ENCODE results near the gene CCR6. TPM values are rescaled to one million over a fixed set of nuclear protein-coding genes. Genes with fewer than 3 reads are reported as not detected.
A peak's percentile ranks its signal among the peaks of the same experiment; 100 is the strongest.

The CCR6 gene
- total RNA-seq, 4 donors from 2014 or later = not detected

DNA sequence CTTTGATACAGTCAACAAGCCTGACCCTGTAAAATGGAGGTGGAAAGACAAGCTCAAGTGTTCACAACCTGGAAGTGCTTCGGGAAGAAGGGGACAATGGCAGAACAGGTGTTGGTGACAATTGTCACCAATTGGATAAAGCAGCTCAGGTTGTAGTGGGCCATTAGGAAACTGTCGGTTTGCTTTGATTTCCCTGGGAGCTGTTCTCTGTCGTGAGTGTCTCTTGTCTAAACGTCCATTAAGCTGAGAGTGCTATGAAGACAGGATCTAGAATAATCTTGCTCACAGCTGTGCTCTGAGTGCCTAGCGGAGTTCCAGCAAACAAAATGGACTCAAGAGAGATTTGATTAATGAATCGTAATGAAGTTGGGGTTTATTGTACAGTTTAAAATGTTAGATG lies 15.0 kb downstream of the CCR6 start:
- Histone ChIP-seq H3K27me3 (no peaks in the 10 kb centered on the region), H3K27ac (no peak overlapping the region), H3K4me3 (no peak overlapping the region), H3K9me3 (no peaks in the 10 kb centered on the region), H3K4me1 (no peaks in the 10 kb centered on the region), H3K36me3 (no peaks in the 10 kb centered on the region)
- TF ChIP-seq, protein P1, sequence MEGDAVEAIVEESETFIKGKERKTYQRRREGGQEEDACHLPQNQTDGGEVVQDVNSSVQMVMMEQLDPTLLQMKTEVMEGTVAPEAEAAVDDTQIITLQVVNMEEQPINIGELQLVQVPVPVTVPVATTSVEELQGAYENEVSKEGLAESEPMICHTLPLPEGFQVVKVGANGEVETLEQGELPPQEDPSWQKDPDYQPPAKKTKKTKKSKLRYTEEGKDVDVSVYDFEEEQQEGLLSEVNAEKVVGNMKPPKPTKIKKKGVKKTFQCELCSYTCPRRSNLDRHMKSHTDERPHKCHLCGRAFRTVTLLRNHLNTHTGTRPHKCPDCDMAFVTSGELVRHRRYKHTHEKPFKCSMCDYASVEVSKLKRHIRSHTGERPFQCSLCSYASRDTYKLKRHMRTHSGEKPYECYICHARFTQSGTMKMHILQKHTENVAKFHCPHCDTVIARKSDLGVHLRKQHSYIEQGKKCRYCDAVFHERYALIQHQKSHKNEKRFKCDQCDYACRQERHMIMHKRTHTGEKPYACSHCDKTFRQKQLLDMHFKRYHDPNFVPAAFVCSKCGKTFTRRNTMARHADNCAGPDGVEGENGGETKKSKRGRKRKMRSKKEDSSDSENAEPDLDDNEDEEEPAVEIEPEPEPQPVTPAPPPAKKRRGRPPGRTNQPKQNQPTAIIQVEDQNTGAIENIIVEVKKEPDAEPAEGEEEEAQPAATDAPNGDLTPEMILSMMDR (IDR thresholded peaks at IDR 0.05) = no peak
- TF ChIP-seq POLR2A (IDR thresholded peaks at IDR 0.05) = no peak
- DNase-seq = no peak
- intact Hi-C loops (cut with DNase I; ENCODE audit: low total_unique reads) = no loop called here

DNA sequence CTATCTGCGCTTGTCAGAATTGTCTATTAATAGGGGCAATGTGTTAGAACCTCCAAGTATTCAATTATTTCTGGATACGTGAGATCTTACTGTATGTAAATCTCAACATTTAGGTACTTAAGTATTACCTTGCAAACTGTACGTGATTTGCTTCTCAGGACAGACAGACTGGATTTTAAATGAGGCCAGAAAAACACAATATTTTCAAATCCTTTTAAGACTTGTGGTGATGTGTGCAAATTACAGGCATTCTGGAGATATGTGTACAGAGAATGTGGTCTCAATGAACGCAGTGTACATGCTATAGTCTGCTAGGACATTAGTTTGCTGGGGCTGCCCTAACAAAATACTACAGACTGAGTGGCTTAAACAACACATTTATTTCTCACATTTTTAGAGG lies 16.9 kb downstream of the CCR6 start:
- DNase-seq = no peak
- Histone ChIP-seq H3K27me3 (no peaks in the 10 kb centered on the region), H3K4me1 (no peaks in the 10 kb centered on the region), H3K27ac (no peak overlapping the region), H3K36me3 (no peaks in the 10 kb centered on the region), H3K9me3 (no peaks in the 10 kb centered on the region), H3K4me3 (no peak overlapping the region)
- intact Hi-C loops (cut with DNase I; ENCODE audit: low total_unique reads) = loop anchor here (10.0 kb wide), 1 partner anchor 365 kb away; no protein-coding TSS in a partner anchor
- TF ChIP-seq, protein P1 (IDR thresholded peaks at IDR 0.05) = no peak
- no peak for TF ChIP-seq POLR2A (IDR thresholded peaks at IDR 0.05)

DNA sequence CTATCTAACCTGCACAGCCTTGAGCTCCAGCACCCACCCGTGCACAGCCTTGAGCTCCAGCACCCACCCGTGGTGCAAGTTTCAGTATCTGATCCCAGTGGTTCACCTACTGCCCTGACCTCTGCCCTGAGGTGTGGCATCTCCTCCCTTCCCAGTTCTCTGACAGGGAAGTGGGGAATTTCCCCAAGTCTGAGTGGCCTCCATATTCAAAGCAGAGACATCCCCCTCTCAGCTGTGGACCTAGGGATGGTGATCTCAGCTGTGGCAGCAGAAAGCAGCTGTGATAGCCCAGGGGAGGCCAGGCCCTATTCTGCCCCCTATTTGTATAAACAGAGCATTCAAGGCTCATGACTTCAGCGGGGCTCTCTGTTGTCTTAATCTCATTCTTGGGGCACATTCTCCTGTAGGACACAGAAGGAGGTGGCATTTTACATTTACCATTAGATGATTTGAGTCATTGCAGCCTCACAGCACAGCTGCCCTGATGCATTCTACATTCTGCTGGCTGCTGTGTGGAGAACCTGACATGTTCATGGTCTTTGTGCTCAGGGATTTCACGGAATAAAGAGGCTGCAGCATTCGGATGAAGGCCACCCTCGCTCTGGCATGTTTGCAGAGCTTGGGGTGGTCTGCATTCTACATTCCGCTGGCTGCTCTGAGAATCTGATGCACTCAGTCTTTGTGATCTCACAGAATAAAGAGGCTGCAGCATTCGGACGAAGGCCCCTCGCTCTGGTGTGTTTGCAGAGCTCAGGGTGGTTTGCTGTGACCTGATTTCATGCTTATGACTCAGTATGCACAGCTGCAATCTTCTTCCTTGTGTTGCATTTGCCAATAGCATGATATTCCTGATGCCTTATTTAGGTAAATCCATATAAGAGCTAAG lies 17.9 kb downstream of the CCR6 start:
- Histone ChIP-seq H3K4me1 (no peaks in the 10 kb centered on the region), H3K9me3 (no peaks in the 10 kb centered on the region), H3K27ac (no peak overlapping the region), H3K36me3 (no peaks in the 10 kb centered on the region), H3K4me3 (no peak overlapping the region), H3K27me3 (no peaks in the 10 kb centered on the region)
- no peak for DNase-seq
- intact Hi-C loops (cut with DNase I; ENCODE audit: low total_unique reads) = loop anchor here (10.0 kb wide), 1 partner anchor 366 kb away; no protein-coding TSS in a partner anchor
- TF ChIP-seq POLR2A (IDR thresholded peaks at IDR 0.05) = no peak
- TF ChIP-seq, protein P1 (IDR thresholded peaks at IDR 0.05) = no peak

DNA sequence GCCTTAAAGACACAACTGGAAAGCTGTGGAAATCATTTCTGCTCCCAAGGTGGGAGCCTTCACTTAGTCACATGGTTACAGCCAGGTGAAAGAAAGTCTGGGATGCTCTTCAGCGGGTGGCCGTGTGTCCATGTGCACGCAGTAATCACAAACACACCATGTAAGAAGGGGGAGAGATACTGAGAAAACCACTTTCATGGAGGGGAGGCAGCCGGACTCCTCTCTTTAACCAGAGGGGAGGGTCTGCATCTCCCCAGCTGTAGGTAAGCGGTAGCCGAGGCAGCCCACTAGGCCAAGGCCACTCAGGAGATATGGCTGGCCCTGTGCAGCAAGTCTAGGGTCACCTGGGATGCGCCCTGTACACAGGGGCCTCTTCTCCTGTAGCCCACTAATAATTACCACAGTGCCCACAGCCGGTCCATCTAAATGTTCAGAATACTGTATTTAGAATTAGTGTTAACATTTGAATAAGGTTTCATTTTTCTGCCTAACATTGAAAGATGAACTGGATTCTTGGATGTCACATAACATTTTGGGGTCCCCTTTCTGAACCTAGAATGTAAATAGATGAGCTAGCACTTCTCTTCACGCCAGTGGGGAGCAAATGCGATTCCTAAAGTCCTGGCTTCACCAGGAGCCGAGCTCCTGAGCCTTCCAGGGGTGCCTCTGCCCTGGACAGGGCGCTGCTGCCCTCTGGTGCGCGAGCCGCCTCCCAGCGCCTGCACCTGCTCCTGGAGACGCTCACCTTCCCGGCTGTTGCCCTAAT lies 19.0 kb downstream of the CCR6 start:
- no peaks in the 10 kb centered on the region for H3K36me3 ChIP-seq
- H3K4me3 ChIP-seq = no peak overlapping the region
- H3K27me3 ChIP-seq = no peaks in the 10 kb centered on the region
- peak in 1 of 2 donors; percentile 39 for DNase-seq
- intact Hi-C loops (cut with DNase I; ENCODE audit: low total_unique reads) = loop anchor here (10.0 kb wide), 1 partner anchor 367 kb away; no protein-coding TSS in a partner anchor
- no peaks in the 10 kb centered on the region for H3K4me1 ChIP-seq
- H3K9me3 ChIP-seq = no peaks in the 10 kb centered on the region
- H3K27ac ChIP-seq = no peak overlapping the region
- TF ChIP-seq POLR2A (IDR thresholded peaks at IDR 0.05) = no peak
- TF ChIP-seq, protein P1 (IDR thresholded peaks at IDR 0.05) = peak; percentile 65 to 80 (median 77)

DNA sequence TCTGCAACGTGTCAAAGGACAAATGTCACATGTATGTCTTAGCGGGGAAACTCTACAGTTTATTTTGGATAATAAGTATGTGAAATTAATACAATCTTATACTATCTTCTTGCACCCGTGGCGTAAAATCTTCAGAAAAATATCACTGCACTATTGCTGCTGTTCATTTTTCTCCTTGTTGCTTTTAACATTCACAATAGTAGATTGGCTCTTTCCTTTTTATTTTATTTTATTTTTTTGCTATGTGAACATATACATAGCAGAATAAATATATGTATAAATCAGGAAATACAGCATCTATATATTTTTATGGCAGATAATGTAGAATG lies 19.5 kb downstream of the CCR6 start:
- intact Hi-C loops (cut with DNase I; ENCODE audit: low total_unique reads) = loop anchor here (10.0 kb wide), 1 partner anchor 368 kb away; no protein-coding TSS in a partner anchor

More for the DNA sequence above, 19.5 kb downstream of the CCR6 start:
- no peaks in the 10 kb centered on the region for H3K4me1 ChIP-seq
- H3K9me3 ChIP-seq = no peaks in the 10 kb centered on the region
- H3K27me3 ChIP-seq = no peaks in the 10 kb centered on the region
- DNase-seq = no peak
- no peak overlapping the region for H3K27ac ChIP-seq
- no peaks in the 10 kb centered on the region for H3K36me3 ChIP-seq
- TF ChIP-seq, protein P1 (IDR thresholded peaks at IDR 0.05) = no peak
- TF ChIP-seq POLR2A (IDR thresholded peaks at IDR 0.05) = no peak
- no peak overlapping the region for H3K4me3 ChIP-seq
